Endothelial cell of hepatic sinusoid (primary cell): ENCODE measurements around the gene ENKD1.

Experiments used
- in situ Hi-C: cut with HindIII; loops from 2 replicates; pipeline ENCODE4 v1.10.0; 2017; ENCODE audit warnings: low sequenced_read_pairs

ENKD1 gene

DNA sequence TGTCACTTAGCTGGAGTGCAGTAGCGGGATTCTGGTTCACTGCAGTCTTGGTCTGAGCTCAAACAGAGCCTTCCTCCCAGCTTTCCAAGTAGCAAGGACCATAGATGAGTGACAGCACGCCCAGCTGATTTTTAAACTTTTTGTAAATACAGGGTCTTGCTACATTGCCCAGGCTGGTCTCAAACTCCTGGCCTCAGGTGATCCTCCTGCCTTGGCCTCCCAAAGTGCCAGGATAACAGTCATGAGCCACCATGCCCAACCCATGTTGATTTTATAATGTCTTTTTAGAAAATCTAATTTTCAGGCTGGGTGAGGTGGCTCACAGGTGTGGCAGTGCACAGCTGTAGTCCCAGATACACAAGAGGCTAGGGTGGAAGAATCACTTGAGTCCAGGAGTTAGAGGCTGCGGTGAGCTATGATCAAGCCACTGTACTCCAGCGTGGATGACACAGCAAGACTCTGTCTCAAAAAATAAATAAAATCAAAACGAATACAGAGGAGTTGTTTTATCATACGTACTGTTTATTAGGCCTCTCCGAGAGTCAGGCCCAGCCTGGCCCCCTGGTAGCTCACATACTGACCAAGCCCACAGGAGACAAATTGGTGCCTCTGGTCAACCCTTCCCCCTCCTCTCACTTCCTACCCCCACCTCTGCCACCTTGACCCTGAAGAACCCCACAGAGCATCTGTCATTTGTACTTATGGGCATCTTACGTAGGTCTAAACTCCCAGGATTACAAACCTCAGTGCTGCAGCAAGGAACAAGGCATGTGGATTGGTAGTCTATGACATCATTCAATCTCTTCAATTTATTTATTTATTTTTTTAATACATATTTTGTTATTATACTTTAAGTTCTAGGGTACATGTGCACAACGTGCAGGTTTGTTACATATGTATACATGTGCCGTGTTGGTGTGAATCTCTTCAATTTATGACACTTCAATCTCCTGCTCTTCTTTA is 13.7 kb upstream of the ENKD1 start:
- in situ Hi-C loops, result loop anchor here (5.0 kb wide), 2 partner anchors 37 to 73 kb away; partner anchors contain the start of gene GFOD2

DNA sequence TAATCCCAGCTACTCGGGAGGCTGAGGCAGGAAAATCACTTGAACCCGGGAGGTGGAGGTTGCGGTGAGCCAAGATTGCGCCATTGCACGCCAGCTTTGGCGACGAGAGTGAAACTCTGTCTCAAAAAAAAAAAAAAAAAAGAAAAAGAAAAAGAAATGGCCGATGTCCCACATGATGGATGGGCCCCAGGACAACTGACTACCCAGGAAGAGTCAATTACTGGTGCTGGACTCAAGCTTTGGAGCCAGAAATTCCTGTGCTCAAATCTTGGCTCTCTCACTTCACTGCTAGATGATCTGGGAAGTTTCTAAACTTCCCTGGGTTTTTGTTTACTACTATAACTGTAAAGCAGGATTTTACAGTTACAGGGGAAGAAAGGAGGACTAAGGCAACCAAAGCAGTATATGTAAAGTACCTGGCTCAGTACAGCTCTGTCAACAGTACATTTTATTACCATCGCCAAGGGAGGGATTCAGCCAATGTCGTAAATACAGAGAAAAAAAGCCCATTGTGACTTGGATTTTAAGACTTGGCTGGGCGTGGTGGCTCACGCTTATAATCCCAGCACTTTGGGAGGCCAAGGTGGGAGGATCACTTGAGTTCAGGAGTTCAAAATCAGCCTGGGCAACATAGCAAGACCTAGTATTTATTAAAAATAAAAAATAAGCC is 11.9 kb upstream of the ENKD1 start:
- in situ Hi-C loops, result no loop called here

DNA sequence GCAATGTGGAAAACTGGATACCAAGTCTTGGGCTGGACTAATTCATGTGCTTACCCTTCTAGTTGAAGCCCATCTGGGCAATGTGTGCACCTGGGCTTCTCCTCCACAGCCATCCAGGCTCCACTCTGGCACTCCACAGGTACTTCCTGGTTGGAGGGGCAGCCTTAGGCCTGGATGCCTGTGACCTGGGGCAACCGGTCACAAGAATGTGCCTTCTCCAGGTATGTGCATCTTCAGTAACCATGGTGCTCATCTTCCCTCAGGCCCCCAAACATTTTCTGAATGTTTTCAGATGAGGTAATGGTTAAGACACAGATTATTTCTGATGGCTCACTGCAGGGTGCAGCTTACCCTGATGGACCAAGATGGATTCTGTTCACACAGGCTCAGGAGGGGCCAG is 11.2 kb upstream of the ENKD1 start:
- in situ Hi-C loops, result no loop called here

DNA sequence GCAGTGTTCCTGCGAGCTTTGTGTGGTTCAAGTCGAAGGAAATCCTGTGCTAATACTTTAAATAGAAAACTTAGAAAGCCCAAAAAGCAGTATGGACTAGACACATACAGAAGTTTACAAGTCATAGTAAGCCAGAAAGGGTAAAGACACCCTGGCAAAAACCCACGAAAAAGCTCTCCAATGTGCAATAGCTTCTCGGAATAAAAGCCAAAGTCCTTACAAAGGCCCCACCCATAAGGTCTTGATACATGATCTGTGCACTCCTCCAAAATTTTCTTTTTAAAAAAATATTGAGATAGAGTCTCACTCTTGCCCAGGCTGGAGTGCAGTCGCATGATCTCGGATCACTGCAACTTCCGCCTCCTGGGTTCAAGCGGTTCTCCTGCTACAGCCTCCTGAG is 10.4 kb upstream of the ENKD1 start:
- in situ Hi-C loops, result no loop called here

DNA sequence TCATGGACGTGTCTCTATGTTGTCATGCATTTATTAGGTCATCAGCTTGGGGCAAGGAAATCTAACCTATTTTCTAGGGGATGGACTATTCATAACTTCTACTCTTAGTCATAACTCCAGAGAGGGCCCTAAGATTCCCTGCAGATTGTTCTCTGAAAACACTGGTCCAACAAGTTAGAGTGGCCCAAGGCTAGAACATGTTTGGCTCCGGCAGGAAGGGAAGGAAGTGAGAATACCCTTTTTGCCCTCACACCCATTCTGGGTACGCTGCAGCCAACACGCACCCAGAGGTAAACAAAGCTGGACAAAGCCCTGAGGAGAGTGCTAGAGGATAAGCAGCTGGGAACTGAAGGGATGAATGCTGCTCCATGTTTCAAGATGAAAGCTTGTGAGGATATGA is 10.0 kb upstream of the ENKD1 start:
- in situ Hi-C loops, result no loop called here

DNA sequence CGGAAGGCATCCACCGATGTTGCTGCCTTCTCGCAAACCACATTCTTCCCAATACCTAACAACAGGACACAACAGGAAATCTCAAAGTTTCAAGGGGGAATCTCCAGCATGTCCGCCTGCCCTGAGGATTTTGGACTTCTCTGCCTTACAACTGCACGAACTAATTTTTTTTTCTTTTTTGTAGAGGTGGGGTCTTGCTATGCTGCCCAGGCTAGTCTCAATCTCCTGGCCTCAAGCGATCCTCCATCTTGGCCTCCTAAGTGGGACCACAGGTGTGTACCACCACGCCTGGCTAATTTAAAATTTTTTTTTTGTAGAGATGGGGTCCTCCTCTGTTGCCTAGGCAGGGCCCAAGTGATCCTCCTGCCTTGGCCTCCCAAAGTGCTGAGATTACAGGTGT is 9.4 kb upstream of the ENKD1 start:
- in situ Hi-C loops, result no loop called here

DNA sequence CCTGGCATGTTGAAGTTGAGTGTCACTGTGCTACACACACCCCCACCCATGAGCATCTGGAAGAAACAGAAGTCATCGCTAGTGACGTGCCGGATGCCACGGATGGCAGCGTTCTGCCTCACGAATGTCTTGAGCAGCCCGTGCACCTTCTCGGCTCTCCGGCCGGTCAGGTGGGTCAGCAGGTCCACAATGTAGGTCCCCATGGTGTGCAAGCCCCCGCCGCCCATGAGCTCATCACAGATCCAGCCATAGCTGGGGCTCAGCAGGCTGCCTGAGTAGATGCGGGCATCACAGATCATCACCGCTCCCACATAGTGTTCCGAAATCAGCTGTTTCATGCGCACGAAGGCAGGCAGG is 9.0 kb upstream of the ENKD1 start:
- in situ Hi-C loops, result no loop called here

DNA sequence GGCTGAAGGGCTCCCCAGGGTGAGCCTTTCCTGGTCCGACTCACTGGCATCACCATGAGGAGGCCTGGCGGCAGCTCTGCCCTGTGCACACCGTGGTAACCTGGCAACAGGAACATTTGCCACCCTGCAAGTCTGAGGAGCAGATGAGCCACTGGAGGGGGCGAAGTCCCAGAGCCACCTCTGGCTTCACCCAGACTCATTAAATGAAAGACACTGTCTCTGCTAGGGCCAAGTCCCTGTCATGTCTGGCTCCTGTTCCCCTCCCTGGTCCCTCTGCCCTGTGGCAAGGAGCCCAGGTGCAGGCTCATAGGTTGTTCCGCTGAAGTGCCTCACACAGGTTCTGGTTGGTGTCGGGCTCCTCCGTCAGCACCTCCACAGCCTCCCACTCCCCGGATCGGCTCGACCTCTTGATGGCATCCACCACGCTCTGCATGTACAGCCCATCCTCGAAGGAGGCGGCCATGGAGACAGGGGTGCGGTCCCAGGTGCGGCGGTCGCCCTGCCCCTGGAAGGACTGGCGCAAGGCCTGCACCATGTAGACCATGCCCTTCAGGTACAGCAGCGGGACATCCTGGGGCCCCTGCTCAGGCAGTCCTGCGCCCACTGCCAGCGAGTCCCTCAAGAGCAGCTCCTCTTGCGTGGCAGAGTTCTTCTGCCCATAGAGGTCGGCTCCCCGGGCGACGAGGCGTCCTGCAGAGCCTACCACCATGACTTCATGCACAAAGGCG is 8.5 kb upstream of the ENKD1 start:
- in situ Hi-C loops, result no loop called here

DNA sequence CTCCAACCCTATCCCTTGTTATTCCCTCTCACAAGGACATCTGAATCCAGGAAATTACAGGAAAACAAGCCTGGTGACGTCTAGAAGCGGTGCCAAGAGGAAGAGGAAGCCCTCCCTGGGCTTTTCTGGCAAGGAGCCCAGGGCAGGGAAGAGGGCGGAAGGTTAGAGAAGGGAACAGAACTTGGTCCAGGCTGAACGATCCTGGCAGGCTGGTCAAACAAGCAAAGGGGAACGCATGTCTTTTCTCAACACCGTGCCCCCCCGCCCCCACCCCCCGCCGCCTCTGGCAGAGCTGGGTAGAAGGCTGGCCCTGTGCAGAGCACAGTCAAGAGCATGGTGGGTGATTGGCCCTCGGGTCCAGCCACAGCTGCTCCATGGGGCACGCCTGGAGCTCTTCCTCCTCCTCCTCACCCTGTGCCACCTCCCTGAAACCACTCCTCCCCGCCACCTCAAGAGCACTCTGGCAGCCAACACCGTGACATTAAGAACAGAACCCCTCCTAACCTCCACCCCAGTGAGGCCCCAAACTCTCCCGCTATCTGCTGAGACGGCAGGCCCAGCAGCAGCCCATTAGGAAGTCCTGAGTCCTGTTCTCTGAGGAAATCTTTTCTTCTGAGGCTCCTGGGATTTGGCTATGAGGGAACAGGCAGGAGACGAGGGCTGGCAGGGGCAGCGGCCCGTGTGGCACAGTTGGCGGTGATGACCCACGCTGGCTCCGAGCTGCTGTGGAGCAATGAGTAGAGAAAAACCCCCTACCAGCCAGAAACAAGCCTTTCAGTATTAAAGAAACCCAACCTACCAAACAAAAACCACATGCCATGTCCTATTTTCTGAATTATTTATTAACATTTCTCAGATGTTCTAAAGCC is 7.4 kb upstream of the ENKD1 start:
- in situ Hi-C loops, result no loop called here

DNA sequence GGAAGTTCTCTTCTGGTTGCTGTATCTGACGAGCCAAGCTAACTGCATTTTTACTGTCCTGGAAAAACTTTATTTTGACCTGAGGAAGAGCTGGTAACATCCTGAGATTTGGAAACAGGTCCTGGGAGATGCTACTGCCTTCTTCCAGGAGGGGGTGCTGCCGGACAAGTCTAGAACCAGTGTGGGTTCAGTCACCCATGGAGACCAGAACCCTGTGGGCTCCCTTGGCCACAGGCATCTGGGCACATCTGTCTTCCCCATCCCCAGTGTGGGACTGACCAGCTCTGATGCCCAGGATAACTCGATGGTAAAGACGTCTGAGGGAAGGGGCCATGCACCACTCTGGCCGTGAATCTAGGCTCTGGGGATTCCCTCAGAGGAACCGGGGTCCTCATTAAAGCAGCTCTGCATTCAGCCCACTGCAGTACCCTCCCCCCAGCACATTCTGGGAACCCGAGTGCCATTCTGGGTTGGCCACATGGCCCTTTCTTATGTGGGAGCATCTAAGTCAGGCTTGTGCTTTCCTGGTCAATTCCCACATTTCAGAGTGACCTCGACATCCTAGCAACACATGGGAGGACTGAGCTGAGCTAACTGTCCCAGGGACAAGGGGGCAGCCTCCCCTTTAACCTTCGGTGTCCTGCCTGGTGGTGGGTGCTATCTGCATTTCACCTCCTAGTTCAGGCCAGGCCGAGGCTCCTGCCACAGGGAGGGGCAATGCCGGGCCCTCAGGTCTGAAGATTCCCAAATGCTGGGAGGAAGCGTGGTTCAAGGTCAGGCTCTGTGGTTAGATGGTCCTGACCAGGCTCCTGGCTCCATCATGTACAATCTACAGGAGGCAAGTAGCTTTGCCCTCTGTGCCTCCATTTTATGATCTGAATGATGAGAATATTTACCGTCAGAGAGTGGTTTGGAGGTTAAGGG is 6.5 kb upstream of the ENKD1 start:
- in situ Hi-C loops, result no loop called here

DNA sequence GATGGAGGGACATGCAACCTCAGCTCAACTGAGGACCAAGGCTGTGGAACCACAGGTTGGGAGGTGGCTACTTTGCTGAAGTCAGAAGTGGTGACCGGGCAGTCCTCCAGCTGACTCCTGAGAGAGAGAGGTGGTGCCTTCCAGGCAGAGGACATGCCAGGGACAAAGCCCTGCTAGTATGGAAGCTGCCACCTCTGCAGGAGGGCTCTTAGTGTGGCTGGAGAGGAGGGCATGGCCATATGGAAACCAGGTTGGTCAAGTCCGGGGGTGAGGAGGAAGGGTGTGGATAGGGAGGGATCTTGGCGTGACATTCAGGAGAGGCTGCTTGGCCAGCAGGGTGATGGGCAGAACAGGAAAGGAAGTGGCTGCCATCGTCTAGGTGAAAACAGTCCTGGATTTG is 5.8 kb upstream of the ENKD1 start:
- in situ Hi-C loops, result no loop called here

DNA sequence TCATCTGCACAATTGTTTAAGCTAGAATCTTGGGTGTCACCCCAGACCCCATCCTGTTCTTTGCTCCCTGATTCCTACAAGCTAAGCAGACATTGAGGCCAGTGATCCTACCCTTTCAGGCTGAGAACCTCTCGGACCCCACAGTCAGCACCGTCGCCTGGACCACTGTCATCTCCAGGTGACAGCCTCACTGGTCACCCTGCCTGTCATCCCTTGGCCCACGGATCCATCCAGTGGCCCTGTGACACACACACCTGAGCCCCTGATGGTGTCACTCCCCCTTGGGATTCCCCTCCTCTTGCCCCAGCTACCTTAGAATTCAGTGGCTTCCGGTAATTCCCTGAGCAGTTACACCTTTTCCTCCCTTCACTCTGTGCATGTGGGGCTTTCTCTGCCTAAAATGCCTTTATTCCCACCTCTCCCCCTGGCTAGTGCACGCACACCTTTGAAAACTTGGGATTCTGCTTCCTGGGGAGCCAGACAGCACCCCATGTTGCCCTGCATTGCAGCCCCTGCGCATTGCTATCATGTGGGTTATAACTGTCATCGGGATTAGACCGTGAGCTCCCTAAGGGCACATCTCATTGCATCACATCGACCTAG is 3.0 kb upstream of the ENKD1 start:
- in situ Hi-C loops, result no loop called here

DNA sequence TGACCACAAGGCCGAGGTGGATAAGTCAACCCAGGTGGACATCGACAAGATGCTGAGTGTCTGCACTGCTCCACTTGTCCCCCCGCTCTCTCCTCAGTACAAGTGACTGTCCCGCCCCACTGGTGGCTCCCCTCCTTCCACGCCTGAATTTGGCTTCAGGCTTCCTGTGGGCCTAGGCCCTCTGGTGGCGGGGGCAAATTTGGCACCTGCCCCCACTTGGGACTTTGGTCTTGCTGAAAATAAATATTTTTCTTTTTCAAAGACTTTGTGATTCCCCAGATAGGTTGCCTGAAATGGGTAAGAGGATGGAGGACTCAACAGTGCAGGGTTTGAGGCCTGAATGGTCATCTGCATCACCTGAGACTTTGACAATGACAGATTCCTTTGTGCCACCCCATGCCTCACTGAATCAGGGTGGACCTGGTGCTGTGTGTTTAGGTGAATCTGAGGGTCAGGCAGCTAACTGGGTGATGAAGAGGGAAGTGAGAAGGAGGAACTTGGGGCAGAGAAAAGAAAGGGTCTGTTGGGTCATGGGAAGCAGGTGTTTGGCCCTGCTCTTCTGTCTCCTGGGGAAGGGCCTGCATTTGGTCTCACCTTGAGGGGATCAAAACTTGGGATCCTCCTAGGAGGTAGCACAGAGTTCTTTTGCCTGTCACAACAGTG is 2.1 kb upstream of the ENKD1 start:
- in situ Hi-C loops, result no loop called here

DNA sequence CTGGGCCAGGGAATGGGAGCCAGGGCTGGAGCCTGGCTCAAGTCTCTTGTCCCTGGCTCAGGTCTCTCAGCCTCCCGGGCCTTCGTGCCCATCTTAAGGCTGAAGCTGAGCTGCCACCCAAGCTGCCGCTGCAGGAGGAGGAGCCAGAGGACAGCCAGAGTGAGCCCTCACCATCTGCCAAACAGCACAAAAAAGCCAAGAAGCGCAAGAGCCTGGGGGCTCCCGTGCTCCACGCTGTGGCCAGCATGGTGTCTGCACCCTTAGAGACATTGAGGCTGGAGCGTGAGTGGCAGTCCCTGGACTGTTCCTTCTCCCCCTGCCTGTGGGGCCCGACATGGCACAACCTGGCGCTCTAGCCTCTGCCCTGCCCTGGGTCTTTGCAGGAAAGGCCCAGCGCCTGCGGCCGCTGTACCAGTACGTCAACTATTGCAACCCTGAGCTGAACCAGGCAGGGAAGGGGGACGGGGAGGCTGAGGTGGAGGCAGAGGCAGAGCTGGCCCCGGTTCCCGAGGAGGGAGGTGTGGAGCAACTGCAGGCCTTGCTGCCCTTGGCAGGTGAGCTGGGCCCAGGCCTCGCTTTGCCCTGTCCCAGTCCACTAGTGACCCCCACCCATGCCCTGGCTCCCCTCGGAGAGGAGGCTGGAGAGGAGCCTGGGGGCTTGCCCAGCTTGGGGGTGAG is 1.4 kb upstream of the ENKD1 start:
- in situ Hi-C loops, result no loop called here

DNA sequence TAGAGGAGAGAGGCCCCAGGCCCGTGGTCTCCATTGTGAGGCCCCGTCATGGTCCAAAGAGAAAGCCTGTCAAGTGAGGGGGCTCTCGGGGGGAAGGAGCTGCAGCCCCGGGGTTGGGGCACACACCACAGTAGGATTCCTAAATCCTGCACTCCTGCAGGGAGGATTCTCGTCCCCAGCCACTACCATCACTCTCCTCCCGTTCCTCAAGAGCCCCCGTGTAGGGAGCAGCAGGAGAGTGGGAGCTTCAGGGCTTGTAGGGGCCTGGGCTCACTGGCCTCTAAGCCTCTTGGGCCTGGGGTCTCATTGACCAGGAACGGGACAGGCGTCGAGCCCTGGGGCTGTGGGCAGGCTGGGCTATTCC is 885 bp upstream of the ENKD1 start:
- in situ Hi-C loops, result no loop called here

DNA sequence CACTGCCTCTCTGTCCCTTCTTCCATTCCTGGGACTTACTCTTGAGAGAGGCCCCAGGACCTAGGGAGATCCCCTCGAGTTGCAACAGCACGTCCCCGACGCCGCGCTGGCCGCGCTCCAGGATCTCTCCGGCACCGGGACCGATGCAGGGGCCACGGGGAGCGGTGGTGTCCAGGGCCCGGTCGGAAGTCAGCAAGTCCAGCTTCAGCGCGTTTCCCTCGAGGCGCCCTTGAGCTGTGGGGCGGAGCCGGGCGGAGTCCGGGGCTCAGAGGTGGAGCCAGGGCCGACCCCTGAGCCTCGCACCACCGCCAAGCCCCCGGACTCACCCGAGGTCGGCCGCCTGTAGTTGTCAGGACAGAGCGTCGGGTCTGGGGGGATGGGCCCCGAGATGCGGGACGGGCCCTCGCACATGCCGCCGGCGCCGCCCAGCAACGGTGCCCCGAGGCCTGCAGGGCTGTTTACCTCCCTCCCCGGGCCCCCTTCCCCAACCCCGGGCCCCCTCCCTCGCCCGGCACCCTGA is 458 bp downstream of the ENKD1 start:
- in situ Hi-C loops, result no loop called here

DNA sequence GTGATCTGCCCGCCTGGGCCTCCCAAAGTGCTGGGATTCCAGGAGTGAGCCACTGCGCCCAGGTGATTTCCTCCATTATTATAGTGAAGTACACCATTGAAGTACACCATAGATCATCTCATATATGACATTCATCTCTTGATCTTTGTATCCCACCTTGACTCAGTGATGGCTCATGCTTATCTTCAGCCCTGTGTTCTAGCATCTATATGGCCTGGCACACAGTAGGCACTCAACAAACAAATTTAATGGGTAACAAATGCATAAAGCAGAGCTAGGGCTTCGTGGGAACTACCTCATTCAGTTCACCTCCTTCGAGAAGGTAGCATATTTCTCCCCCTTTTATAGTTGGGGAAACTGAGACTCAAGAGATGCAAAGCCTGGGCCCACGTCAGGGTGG is 952 bp downstream of the ENKD1 start:
- in situ Hi-C loops, result no loop called here

DNA sequence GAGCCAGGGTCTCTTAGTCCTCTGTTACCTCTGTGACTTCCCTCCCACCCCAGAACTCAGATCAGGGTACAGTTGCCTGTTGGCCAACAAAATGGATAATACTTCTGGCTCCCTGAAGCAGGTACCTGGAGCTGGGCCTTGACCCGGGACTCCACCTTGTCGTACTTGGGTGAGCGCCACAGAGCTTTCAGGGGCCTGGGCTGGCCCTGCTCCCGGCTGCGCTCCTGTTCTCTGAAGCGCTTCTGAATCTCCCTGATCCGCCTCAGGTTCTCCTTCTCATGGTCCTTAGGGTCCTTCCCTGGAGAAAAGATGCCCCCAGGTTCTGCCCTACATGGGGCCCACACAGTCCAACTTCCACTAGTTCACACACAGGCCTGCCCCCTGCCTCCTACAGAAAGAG is 1.7 kb downstream of the ENKD1 start:
- in situ Hi-C loops, result no loop called here
